SH-SY5Y (cell line): ENCODE results near the gene LRBA.

Source experiments
- GATA2 ChIP-seq: IDR thresholded peaks from 2 replicates; pipeline ENCODE4 v1.6.1; 2011; ENCODE audit warnings: mild to moderate bottlenecking, low read depth, low read length
- GATA3 ChIP-seq: IDR thresholded peaks from 2 replicates; pipeline ENCODE4 v1.6.1; 2011; ENCODE audit warnings: low read depth, mild to moderate bottlenecking, low read length, moderate library complexity

DNA sequence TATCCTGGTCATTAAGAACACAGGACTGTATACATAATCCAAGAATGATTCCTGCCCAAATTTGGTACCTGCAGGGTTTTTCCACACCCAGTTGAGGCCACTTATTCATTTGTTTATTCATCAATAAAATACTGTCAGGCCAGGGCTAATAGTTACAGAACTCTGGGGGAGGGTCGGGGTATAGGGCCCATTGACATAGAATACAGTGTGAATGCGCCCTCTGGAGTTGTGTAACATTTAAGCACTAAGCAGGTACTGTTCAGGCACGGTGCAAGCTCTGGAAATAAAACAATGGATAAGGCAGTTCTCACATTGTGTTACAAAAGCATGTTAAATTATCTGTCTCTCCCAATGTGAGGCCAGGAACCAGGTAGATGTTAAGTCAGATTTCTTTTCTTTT, 30.8 kb upstream of the LRBA start:
- TF ChIP-seq GATA3, result no peak
- TF ChIP-seq GATA2, result no peak
